Naive thymus-derived CD8-positive, alpha-beta T cell (primary cell): ENCODE data around the gene E2F3. TPM values are rescaled to one million over a fixed set of nuclear protein-coding genes. Genes with fewer than 3 reads are reported as not detected.

Source experiments
- ATAC-seq, 2 donors: fragments of 150-1000 bp; cut with Tn5 transposase in 1 of 2; sonication (Bioruptor Pico), chemical (Tn5 transposase) in 1 of 2; 1 replicate in 1 of 2; 2 replicates in 1 of 2; pipeline ENCODE4 v1.10.0; 2021; ENCODE audit warnings: mild to moderate bottlenecking in 2 of 2, moderate library complexity in 2 of 2
- POLR2A ChIA-PET: fragments of 350-600 bp; sonication (Branson Sonifier 250); formaldehyde crosslinking; loops from one replicate; lab custom pipeline; 2021; ENCODE audit warnings: antibody characterized with exemption; lab: Charles Lee
- DNase-seq, 10 donors: peaks; one replicate each; pipeline versions ENCODE4 v3.0.0 to v3.0.0-alpha.2; 2020 to 2022
- H3K27ac Mint-ChIP-seq, 10 donors: one replicate each; pipeline ENCODE4 v1.8.0; 2020 to 2022; ENCODE audit warnings: mild to moderate bottlenecking in 10 of 10, mixed read lengths in 10 of 10, moderate library complexity in 4 of 10, inconsistent platforms in 1 of 10
- H3K27me3 Mint-ChIP-seq, 5 donors: one replicate each; pipeline ENCODE4 v1.8.0; 2021 to 2022; ENCODE audit warnings: mixed read lengths in 5 of 5
- H3K36me3 Mint-ChIP-seq, 3 donors: one replicate each; pipeline ENCODE4 v1.8.0; 2020 to 2022; ENCODE audit warnings: mixed read lengths in 3 of 3, mild to moderate bottlenecking in 2 of 3, inconsistent platforms in 1 of 3
- H3K4me1 Mint-ChIP-seq, 4 donors: one replicate each; pipeline ENCODE4 v1.8.0; 2021 to 2022; ENCODE audit warnings: mixed read lengths in 4 of 4
- H3K4me3 Mint-ChIP-seq, 10 donors: one replicate each; pipeline ENCODE4 v1.8.0; 2020 to 2022; ENCODE audit warnings: mild to moderate bottlenecking in 10 of 10, mixed read lengths in 10 of 10, moderate library complexity in 6 of 10, inconsistent platforms in 1 of 10
- H3K9me3 Mint-ChIP-seq, 9 donors: one replicate each; pipeline ENCODE4 v1.8.0; 2020 to 2022; ENCODE audit warnings: mixed read lengths in 9 of 9, mild to moderate bottlenecking in 3 of 9, inconsistent platforms in 1 of 9, moderate library complexity in 1 of 9
- polyA plus RNA-seq, 3 donors: library from polyadenylated mRNA; unstranded; fragments of 300-500 nt; fragmentation: Illumina TruSeq; gene quantifications; one replicate each; pipeline ENCODE4 v1.2.3, GENCODE V29; 2021
- total RNA-seq, 8 experiments: library from RNA in 2 of 8; stranded (reverse) in 2 of 8; gene quantifications; one replicate each; pipeline ENCODE4 v1.2.3 and lab custom pipeline; 2021 to 2026

The E2F3 gene
- total and polyA plus RNA-seq, 5 experiments from 2014 or later = 4.9 to 45.2 (median 8.0) TPM

DNA sequence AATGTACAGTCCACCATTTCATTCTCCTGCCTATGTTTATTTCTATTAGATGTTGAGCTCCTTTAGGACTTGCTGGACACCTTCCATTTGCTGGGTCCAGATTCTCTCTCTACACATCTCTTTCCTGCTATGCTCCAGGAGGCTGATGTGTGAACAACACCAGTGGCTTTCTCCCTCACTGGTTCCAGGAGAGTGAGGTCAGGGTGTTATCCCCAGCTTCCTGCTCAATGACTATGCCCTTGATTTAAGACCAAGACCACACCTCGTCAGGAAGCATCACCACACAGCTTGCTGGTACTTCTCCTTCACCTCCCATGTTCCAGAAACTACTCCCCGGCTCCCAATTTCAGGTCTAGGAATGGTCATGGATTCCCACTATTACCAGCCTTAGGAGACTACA, 31.3 kb upstream of the E2F3 start:
- H3K27me3 Mint-ChIP-seq = no peaks in the 10 kb centered on the region
- H3K9me3 Mint-ChIP-seq = peaks cover 0 to 17% (median 0%) of the 10 kb centered on the region in 9 donors
- peaks cover 0 to 1% (median 0%) of the 10 kb centered on the region in 3 donors for H3K36me3 Mint-ChIP-seq
- peak in 1 of 10 donors; percentile 3 for DNase-seq
- peak overlapping the region in 8 of 10 donors; percentile 9 to 72 (median 50) for H3K4me3 Mint-ChIP-seq
- peak overlapping the region; percentile 42 to 99 (median 81) for H3K27ac Mint-ChIP-seq
- POLR2A ChIA-PET = interaction anchor here (0.6 to 15.4 kb wide), 6 partner anchors 9 to 76 kb away, joined by 3 to 311 read pairs (median 3); partner anchors contain the start of gene E2F3
- H3K4me1 Mint-ChIP-seq = peaks cover 33 to 64% (median 53%) of the 10 kb centered on the region in 4 donors
- ATAC-seq = no peak

DNA sequence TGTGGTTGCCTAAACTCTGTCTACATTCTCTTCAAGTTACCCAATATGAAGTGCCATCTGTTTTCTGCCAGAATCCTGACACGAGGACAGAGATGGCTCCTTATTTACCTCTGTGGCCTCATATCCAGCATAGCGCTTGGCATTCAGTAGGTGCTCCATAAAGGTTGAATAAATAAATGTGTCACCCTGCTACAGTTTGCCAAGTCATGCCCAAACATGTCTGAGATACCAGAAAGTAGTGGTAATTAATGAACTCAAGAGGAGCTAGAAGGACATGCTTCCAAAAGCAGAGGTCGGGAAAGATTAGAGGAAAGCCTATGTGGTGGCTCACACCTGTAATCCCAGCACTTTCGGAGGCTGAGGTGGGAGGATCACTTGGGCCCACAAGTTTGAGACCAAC, 30.9 kb upstream of the E2F3 start:
- peaks cover 0 to 1% (median 0%) of the 10 kb centered on the region in 3 donors for H3K36me3 Mint-ChIP-seq
- POLR2A ChIA-PET = interaction anchor here (1.0 to 15.4 kb wide), 4 partner anchors 8 to 76 kb away, joined by 3 to 311 read pairs (median 110); partner anchors contain the start of gene E2F3
- H3K4me3 Mint-ChIP-seq = peak overlapping the region in 3 of 10 donors; percentile 59 to 72 (median 69)
- H3K27me3 Mint-ChIP-seq = no peaks in the 10 kb centered on the region
- H3K9me3 Mint-ChIP-seq = peaks cover 0 to 17% (median 0%) of the 10 kb centered on the region in 9 donors
- ATAC-seq (no peak), DNase-seq (no peak)
- peak overlapping the region in 7 of 10 donors; percentile 48 to 99 (median 86) for H3K27ac Mint-ChIP-seq
- H3K4me1 Mint-ChIP-seq = peaks cover 31 to 60% (median 49%) of the 10 kb centered on the region in 4 donors

DNA sequence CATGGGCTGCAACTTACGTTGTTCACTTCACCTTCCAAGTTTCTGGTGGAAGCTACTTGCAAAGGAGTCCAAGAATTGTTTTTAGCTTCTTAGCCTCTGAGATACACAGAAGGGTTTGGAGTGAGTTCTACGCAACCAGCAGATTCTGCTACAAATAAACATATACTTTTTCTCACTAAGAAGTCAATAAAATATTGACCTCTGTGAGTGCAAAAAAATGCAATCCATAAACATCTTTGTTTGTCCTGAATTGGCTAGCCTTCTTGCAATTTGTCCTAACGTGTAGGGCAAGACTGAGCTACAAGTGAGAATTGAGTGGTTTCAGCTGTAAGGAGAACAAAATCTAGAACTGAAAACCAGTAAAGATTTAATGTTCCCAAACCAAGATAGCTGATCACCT, 26.2 kb upstream of the E2F3 start:
- POLR2A ChIA-PET = interaction anchor here (5.8 to 15.4 kb wide), 2 partner anchors 9 to 57 kb away, joined by 49 to 311 read pairs; no protein-coding TSS in a partner anchor
- H3K36me3 Mint-ChIP-seq = peaks cover 0 to 1% (median 0%) of the 10 kb centered on the region in 3 donors

DNA sequence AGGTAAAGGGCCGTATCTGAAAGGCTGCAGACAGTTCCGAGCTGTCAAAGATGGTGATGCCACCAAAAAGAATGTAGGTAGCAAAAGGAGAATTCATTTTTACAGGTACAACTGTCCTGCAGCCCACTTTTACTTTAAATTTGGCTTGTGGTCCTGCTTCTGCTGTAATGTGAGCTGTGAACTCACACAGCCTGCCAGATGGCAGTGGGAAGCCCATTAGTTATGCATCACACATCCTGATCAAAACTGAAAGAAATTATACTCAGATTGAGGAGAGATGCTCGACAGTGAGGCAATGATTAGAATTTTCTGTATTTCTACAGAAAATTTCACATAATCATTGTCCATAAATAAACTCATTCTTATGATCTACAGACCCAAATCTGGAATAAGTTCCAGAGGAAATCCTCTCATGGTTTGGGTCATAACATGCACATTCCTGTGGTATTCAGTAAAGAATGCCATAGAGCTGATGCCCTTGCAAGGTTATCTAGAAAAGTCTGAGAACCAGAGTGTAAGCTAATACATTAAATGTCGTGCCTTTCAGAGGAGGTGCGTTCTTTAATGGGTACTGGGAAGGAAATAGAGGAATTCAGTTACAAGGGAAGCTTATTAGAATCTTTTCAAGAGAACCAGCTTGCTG, 23.9 kb upstream of the E2F3 start:
- H3K27ac Mint-ChIP-seq = peak overlapping the region in 2 of 10 donors; percentile 29 to 63
- H3K4me3 Mint-ChIP-seq = no peak overlapping the region
- H3K27me3 Mint-ChIP-seq = no peaks in the 10 kb centered on the region
- H3K36me3 Mint-ChIP-seq = peaks cover 0 to 1% (median 0%) of the 10 kb centered on the region in 3 donors
- no peak for DNase-seq
- peaks cover 6 to 29% (median 12%) of the 10 kb centered on the region in 4 donors for H3K4me1 Mint-ChIP-seq
- ATAC-seq = no peak
- peaks cover 0 to 4% (median 0%) of the 10 kb centered on the region in 9 donors for H3K9me3 Mint-ChIP-seq
- POLR2A ChIA-PET = interaction anchor here (4.4 to 5.8 kb wide), 2 partner anchors 11 to 58 kb away, joined by 16 to 49 read pairs; no protein-coding TSS in a partner anchor

More for the DNA sequence above, 26.2 kb upstream of the E2F3 start:
- Mint-ChIP-seq H3K4me3 (no peak overlapping the region), H3K9me3 (peaks cover 0 to 14% (median 0%) of the 10 kb centered on the region in 9 donors), H3K4me1 (peaks cover 13 to 28% (median 20%) of the 10 kb centered on the region in 4 donors), H3K27ac (no peak overlapping the region), H3K27me3 (no peaks in the 10 kb centered on the region)
- DNase-seq (no peak), ATAC-seq (no peak)

DNA sequence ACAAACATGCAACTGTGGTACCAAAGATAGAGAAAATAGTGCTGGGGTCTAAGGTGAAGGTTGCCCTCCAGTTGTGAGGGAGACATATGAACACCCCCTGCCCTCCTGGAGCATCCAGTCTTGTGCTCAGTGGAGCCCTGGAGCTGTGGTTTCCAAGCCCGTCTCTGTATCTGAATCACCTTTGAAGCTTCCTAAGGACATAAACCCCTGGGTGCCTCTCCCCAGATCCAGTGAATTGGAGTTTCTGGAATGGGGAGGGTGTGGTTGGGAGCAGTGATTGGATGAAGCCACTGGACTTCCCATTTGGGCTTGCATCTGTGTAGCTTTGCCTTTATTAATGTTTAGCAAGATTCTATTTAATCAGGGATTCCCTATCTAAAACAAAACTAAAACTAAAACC, 22.4 kb upstream of the E2F3 start:
- ATAC-seq = no peak
- H3K4me1 Mint-ChIP-seq = peaks cover 6 to 29% (median 13%) of the 10 kb centered on the region in 4 donors
- H3K4me3 Mint-ChIP-seq = no peak overlapping the region
- POLR2A ChIA-PET = interaction anchor here (1.4 to 5.8 kb wide), 3 partner anchors 9 to 60 kb away, joined by 3 to 49 read pairs (median 16); no protein-coding TSS in a partner anchor
- peaks cover 0 to 4% (median 0%) of the 10 kb centered on the region in 9 donors for H3K9me3 Mint-ChIP-seq
- H3K36me3 Mint-ChIP-seq = no peaks in the 10 kb centered on the region
- no peak for DNase-seq
- no peak overlapping the region for H3K27ac Mint-ChIP-seq
- no peaks in the 10 kb centered on the region for H3K27me3 Mint-ChIP-seq

DNA sequence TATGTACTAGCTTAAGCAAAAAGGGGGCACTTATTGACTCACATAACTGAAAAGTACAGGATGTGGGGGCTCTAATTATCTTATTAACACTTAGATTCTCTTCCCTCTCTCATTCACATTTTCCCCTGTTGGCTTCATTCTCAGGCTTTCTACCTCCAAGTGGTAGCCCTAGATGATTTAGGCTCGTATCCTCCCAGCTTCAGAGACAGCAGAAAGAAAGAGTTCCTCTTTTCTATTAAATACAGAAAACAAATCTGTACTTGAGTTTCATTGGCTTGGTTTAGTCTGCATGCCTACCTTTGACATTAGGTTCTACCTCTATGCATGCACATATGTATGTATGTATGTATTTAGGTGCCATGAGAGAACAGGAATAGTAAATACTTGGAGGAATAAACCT, 15.5 kb upstream of the E2F3 start:
- no peak for ATAC-seq
- Mint-ChIP-seq H3K4me1 (peaks cover 0 to 4% (median 2%) of the 10 kb centered on the region in 4 donors), H3K9me3 (peaks cover 0 to 2% (median 0%) of the 10 kb centered on the region in 9 donors), H3K27ac (peak overlapping the region in 2 of 10 donors; percentile 0 to 74), H3K27me3 (no peaks in the 10 kb centered on the region), H3K4me3 (no peak overlapping the region), H3K36me3 (no peaks in the 10 kb centered on the region)
- POLR2A ChIA-PET = no interaction called here
- no peak for DNase-seq

DNA sequence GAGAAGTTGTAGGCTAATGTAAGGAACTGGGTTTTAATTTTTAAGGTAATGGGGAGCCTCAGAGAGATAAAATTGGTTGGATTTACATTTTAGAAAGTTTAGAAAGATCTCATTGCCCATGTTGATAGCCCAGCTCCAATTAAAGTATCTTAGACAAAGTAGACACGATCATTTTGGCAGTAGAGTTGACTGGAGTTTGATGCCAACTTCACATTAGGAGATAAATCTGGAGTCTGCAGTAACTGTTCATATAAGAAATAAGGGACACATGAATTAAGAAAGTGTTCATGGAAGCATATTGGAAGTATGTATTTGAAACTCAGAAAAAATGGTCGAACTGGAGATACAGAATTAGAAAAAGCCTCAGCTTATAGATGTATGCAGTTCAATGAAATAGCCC, 12.6 kb upstream of the E2F3 start:
- no peak overlapping the region for H3K4me3 Mint-ChIP-seq
- no peaks in the 10 kb centered on the region for H3K9me3 Mint-ChIP-seq
- H3K36me3 Mint-ChIP-seq = no peaks in the 10 kb centered on the region
- peaks cover 1 to 11% (median 6%) of the 10 kb centered on the region in 4 donors for H3K4me1 Mint-ChIP-seq
- DNase-seq = no peak
- H3K27me3 Mint-ChIP-seq = no peaks in the 10 kb centered on the region
- no peak for ATAC-seq
- POLR2A ChIA-PET = interaction anchor here (0.8 to 1.9 kb wide), 4 partner anchors 12 to 69 kb away, joined by 3 to 10 read pairs (median 5); no protein-coding TSS in a partner anchor
- H3K27ac Mint-ChIP-seq = no peak overlapping the region

DNA sequence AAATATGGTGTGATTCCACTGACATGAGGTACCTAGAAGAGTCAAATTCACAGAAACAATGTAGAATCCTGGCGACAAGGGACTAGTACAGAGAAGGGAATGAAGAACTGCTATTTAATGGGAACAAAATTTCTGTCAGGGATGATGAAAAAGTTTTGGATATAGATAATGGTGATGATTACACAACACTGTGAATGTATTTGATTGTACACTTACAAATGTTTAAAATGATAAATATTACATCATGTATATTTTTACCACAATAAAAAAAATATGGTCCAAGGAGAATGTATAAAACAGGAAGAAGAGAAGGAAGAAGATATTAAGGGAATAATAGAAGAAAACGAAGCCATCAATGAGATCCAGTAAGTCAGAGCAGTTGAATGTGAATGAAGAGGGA, 8.4 kb upstream of the E2F3 start:
- no peak overlapping the region for H3K4me3 Mint-ChIP-seq
- DNase-seq (no peak), ATAC-seq (no peak)
- POLR2A ChIA-PET = interaction anchor here (1.0 kb wide), 1 partner anchor 74 kb away, joined by 3 read pairs; no protein-coding TSS in a partner anchor
- no peak overlapping the region for H3K27ac Mint-ChIP-seq
- no peaks in the 10 kb centered on the region for H3K36me3 Mint-ChIP-seq
- no peaks in the 10 kb centered on the region for H3K9me3 Mint-ChIP-seq
- H3K27me3 Mint-ChIP-seq = no peaks in the 10 kb centered on the region
- H3K4me1 Mint-ChIP-seq = peaks cover 1 to 11% (median 5%) of the 10 kb centered on the region in 4 donors

DNA sequence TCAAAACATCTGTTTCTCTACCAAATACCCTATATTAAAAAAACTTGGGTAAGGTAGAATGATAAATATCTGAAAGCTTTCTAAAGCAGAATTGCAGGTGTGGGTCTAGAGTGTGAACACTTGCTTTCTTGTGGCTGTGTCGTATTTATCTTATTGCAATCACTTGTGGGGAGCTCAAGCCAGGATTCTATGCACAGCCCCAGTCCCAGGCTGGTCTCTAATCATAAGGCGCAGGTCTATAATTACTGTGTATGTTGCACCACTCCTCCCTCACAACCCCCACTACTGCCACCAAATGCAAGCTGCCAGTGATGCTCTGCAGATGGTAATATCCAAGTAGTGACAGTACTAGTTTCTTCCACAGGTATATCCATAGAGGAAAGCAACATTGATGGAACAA, 2.2 kb upstream of the E2F3 start:
- H3K9me3 Mint-ChIP-seq = no peaks in the 10 kb centered on the region
- POLR2A ChIA-PET = interaction anchor here (0.7 to 7.8 kb wide), 4 partner anchors 9 to 80 kb away, joined by 3 to 216 read pairs (median 28); no protein-coding TSS in a partner anchor
- H3K27me3 Mint-ChIP-seq = no peaks in the 10 kb centered on the region
- H3K36me3 Mint-ChIP-seq = no peaks in the 10 kb centered on the region
- ATAC-seq (no peak), DNase-seq (no peak)
- H3K4me1 Mint-ChIP-seq = peaks cover 16 to 29% (median 23%) of the 10 kb centered on the region in 4 donors
- H3K4me3 Mint-ChIP-seq = peak overlapping the region in 3 of 10 donors; percentile 11 to 39 (median 24)
- peak overlapping the region in 3 of 10 donors; percentile 7 to 57 (median 32) for H3K27ac Mint-ChIP-seq

DNA sequence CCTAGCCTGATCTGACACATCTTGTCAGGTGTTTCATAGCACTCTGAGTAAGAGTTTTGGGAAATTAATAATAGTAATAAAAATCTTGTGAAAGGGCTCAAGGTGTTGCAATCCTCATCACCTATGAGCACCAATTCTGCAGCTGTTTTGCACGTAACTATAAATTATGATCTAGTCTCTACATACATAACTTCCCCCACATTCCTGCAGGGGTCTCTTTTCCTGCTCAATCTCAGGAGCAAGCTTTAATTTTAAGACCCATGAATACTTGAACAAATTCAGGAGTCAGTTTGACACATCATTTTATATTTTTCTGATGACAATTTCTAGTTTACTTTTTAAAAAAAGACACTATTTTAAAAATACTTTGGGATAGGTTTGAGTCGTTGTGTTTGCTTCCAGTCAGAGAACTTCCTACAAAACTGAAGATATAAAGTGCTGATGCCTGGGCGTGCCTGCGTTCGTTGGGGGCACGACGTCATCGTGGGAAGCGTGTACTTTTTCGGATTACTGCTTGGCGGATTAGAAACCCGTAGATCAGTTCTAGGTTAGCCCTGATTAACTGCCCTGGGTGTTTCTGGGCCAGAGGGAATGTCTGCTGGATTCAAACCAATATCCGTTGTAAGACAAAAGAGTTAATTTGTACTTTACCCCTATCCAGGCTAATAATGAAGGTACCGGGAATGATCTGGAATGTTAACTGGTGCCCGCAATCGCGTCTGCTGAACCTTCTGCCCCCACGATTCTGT, 1.0 kb upstream of the E2F3 start:
- Mint-ChIP-seq H3K4me3 (peak overlapping the region; percentile 88 to 98 (median 95)), H3K27ac (peak overlapping the region; percentile 66 to 96 (median 87)), H3K27me3 (no peaks in the 10 kb centered on the region), H3K36me3 (no peaks in the 10 kb centered on the region), H3K9me3 (no peaks in the 10 kb centered on the region), H3K4me1 (peaks cover 16 to 33% (median 28%) of the 10 kb centered on the region in 4 donors)
- POLR2A ChIA-PET = interaction anchor here (0.6 to 7.8 kb wide), 3 partner anchors 12 to 81 kb away, joined by 4 to 216 read pairs (median 47); no protein-coding TSS in a partner anchor
- ATAC-seq (no peak), DNase-seq (peak in 6 of 10 donors; percentile 14 to 36 (median 31))

DNA sequence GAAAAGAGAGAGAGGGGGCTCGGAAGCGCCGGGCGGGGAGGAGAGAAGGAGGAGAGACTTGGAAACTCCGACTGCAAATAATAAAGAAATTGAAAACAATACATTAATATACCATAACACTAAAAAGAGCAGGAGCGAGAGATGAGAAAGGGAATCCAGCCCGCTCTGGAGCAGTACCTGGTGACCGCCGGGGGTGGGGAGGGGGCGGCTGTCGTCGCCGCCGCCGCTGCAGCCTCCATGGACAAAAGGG, 338 bp downstream of the E2F3 start:
- H3K9me3 Mint-ChIP-seq = no peaks in the 10 kb centered on the region
- peak overlapping the region; percentile 88 to 98 (median 95) for H3K4me3 Mint-ChIP-seq
- peaks cover 0 to 3% (median 2%) of the 10 kb centered on the region in 3 donors for H3K36me3 Mint-ChIP-seq
- POLR2A ChIA-PET = interaction anchor here (0.7 to 7.8 kb wide), 3 partner anchors 34 to 82 kb away, joined by 3 to 216 read pairs (median 47); no protein-coding TSS in a partner anchor
- no peaks in the 10 kb centered on the region for H3K27me3 Mint-ChIP-seq
- peak overlapping the region in 9 of 10 donors; percentile 69 to 96 (median 87) for H3K27ac Mint-ChIP-seq
- peaks cover 19 to 45% (median 34%) of the 10 kb centered on the region in 4 donors for H3K4me1 Mint-ChIP-seq
- no peak for DNase-seq
- ATAC-seq = no peak
